Transverse colon (tissue), 4 donors: ENCODE data around the gene BEST4. TPM values are rescaled to one million over a fixed set of nuclear protein-coding genes. Genes with fewer than 3 reads are reported as not detected.
"Not testable (repeated sequence)": the region's sequence is repeated elsewhere in the genome, so short reads cannot be mapped to it uniquely, and the experiment has no call there.

ENCODE experiments used
- DNase-seq: peaks from one replicate; pipeline ENCODE4 v3.0.0-alpha.2; 2019
- H3K27ac ChIP-seq, 4 donors: fragments of 200-600 bp; sonication (generic); 2 replicates each; pipeline ENCODE4 v1.5.1; 2016 to 2018; ENCODE audit warnings: inconsistent platforms in 4 of 4
- H3K27me3 ChIP-seq: fragments of 200-600 bp; sonication (generic); 2 replicates; pipeline ENCODE4 v1.5.1; 2017; ENCODE audit warnings: inconsistent platforms
- H3K36me3 ChIP-seq, 4 donors: fragments of 200-600 bp; sonication (generic); 2 replicates each; pipeline ENCODE4 v1.5.1; 2017 to 2019; ENCODE audit warnings: inconsistent platforms in 4 of 4
- H3K4me1 ChIP-seq, 4 donors: fragments of 200-600 bp; sonication (generic); 2 replicates each; pipeline ENCODE4 v1.5.1; 2017 to 2020; ENCODE audit warnings: inconsistent platforms in 4 of 4
- H3K4me3 ChIP-seq, 4 donors: fragments of 200-600 bp; sonication (generic); 1 replicate in 1 of 4; 2 replicates in 3 of 4; pipeline versions ENCODE4 v1.5.1 to v1.6.1; 2017 to 2019; ENCODE audit warnings: inconsistent platforms in 4 of 4
- H3K9me3 ChIP-seq, 2 donors: fragments of 200-600 bp; sonication (generic); 2 replicates each; pipeline ENCODE4 v1.5.1; 2017 to 2019; ENCODE audit warnings: inconsistent platforms in 2 of 2
- EP300 ChIP-seq: sonication (generic); formaldehyde crosslinking; IDR thresholded peaks from one replicate; pipeline ENCODE4 v1.6.1; 2017; ENCODE audit warnings: antibody characterized with exemption, low read depth
- POLR2A ChIP-seq: fragments of 450-650 bp; IDR thresholded peaks from one replicate; pipeline ENCODE4 v1.6.1; 2016; ENCODE audit warnings: antibody characterized with exemption, mild to moderate bottlenecking, moderate library complexity
- POLR2AphosphoS5 ChIP-seq, 3 donors: sonication (generic); formaldehyde crosslinking; IDR thresholded peaks; one replicate each; pipeline ENCODE4 v1.6.1; 2016; ENCODE audit warnings: antibody characterized with exemption in 3 of 3
- WGBS, 2 donors: methylation state at CpG; one replicate each; pipeline ENCODE4 v1.1.5; 2018; ENCODE audit warnings: low coverage in 1 of 2; 5-methylcytosine and 5-hydroxymethylcytosine counted together
- in situ Hi-C, 4 donors: fragments of 200-750 bp; cut with MboI; loops; one replicate each; pipeline versions ENCODE4 v1.15.0 to v1.15.1; 2017; ENCODE audit warnings: low sequenced_read_pairs in 3 of 4, low pct_ligation_motif_present in 1 of 4, low pct_unique_long_range_greater_than_20kb in 1 of 4
- intact Hi-C: fragments of 100-400 bp; cut with DNase I; formaldehyde crosslinking; loops from one replicate; pipeline ENCODE4 v1.15.1; 2023; ENCODE audit warnings: low total_unique reads
- total RNA-seq, 4 donors: library from RNA; depleted of rRNA; stranded (reverse); fragments of >200 nt; gene quantifications; one replicate each; pipeline ENCODE4 v1.1.0, GENCODE V29; 2016
- TF ChIP-seq, protein P1 (sequence below), 5 experiments: fragments of 200-600 bp in 3 of 5; fragments of 450-650 bp in 2 of 5; sonication (generic) in 3 of 5; IDR thresholded peaks; 1 replicate in 2 of 5; 2 replicates in 3 of 5; pipeline ENCODE4 v1.5.1; 2016 to 2017; ENCODE audit warnings: antibody characterized with exemption in 5 of 5, inconsistent platforms in 3 of 5, mild to moderate bottlenecking in 2 of 5, moderate library complexity in 1 of 5

BEST4 gene
- total RNA-seq, 4 donors from 2014 or later, result 48.8 to 208 (median 92.3) TPM

- peaks cover 3 to 38% (median 15%) of the 10 kb centered on the region in 4 donors for H3K4me1 ChIP-seq
- H3K9me3 ChIP-seq, result no peaks in the 10 kb centered on the region
- no peak for DNase-seq
- intact Hi-C loops, result no loop called here
- no peak overlapping the region for H3K4me3 ChIP-seq
- in situ Hi-C loops, result no loop called here
- TF ChIP-seq POLR2A, result no peak
- no peak for TF ChIP-seq EP300
- no peak for TF ChIP-seq POLR2AphosphoS5 (IDR thresholded peaks at IDR 0.05)
- TF ChIP-seq, protein P1, sequence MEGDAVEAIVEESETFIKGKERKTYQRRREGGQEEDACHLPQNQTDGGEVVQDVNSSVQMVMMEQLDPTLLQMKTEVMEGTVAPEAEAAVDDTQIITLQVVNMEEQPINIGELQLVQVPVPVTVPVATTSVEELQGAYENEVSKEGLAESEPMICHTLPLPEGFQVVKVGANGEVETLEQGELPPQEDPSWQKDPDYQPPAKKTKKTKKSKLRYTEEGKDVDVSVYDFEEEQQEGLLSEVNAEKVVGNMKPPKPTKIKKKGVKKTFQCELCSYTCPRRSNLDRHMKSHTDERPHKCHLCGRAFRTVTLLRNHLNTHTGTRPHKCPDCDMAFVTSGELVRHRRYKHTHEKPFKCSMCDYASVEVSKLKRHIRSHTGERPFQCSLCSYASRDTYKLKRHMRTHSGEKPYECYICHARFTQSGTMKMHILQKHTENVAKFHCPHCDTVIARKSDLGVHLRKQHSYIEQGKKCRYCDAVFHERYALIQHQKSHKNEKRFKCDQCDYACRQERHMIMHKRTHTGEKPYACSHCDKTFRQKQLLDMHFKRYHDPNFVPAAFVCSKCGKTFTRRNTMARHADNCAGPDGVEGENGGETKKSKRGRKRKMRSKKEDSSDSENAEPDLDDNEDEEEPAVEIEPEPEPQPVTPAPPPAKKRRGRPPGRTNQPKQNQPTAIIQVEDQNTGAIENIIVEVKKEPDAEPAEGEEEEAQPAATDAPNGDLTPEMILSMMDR (IDR thresholded peaks at IDR 0.05), result no peak
- no peaks in the 10 kb centered on the region for H3K36me3 ChIP-seq
- no peak overlapping the region for H3K27ac ChIP-seq
- WGBS, 2 donors, result 96 to 100% methylated on average over 1 to 11 of the region's 11 CpGs
- no peaks in the 10 kb centered on the region for H3K27me3 ChIP-seq
These were observed 30.0 kb upstream of the BEST4 start for GRCh38 chr1:44817771-44818495.

- 79 to 87% methylated on average over 2 of the region's 2 CpGs for WGBS, 2 donors
- Histone ChIP-seq H3K36me3 (no peaks in the 10 kb centered on the region), H3K4me3 (no peak overlapping the region), H3K27me3 (no peaks in the 10 kb centered on the region), H3K27ac (no peak overlapping the region), H3K4me1 (peaks cover 3 to 40% (median 15%) of the 10 kb centered on the region in 4 donors), H3K9me3 (no peaks in the 10 kb centered on the region)
- DNase-seq, result no peak
- TF ChIP-seq EP300 (no peak), POLR2A (no peak), POLR2AphosphoS5 (IDR thresholded peaks at IDR 0.05) (no peak)
- TF ChIP-seq, protein P1 (IDR thresholded peaks at IDR 0.05), result no peak
- intact Hi-C loops, result no loop called here
- in situ Hi-C loops, result no loop called here
These were observed 29.3 kb upstream of the BEST4 start for GRCh38 chr1:44817307-44817706.

GRCh38 chr1:44815926-44816325 lies 28.0 kb upstream of the BEST4 start:
- H3K9me3 ChIP-seq, H3K36me3 ChIP-seq, H3K27me3 ChIP-seq, H3K27ac ChIP-seq, DNase-seq, intact Hi-C loops, in situ Hi-C loops, H3K4me3 ChIP-seq: not testable (repeated sequence)
- H3K4me1 ChIP-seq, result peaks cover 0 to 41% (median 18%) of the 10 kb centered on the region in 4 donors
- 93 to 100% methylated on average over 1 to 9 of the region's 9 CpGs for WGBS, 2 donors

- TF ChIP-seq EP300, result no peak
- TF ChIP-seq, protein P1 (IDR thresholded peaks at IDR 0.05), result no peak
- TF ChIP-seq POLR2A, result no peak
- TF ChIP-seq POLR2AphosphoS5 (IDR thresholded peaks at IDR 0.05), result no peak
- 74% methylated on average over 46 of the region's 48 CpGs; no CpG with 5 or more reads in 1 of the 2 donors for WGBS, 2 donors
- Histone ChIP-seq H3K4me3 (peak overlapping the region; percentile 28 to 55 (median 38)), H3K4me1 (peaks cover 22 to 53% (median 33%) of the 10 kb centered on the region in 4 donors), H3K27me3 (no peaks in the 10 kb centered on the region), H3K36me3 (no peaks in the 10 kb centered on the region), H3K27ac (peak overlapping the region; percentile 85 to 90 (median 86)), H3K9me3 (no peaks in the 10 kb centered on the region)
- in situ Hi-C loops (no loop called here), intact Hi-C loops (no loop called here)
- DNase-seq, result peak; percentile 11
These were observed 25.0 kb upstream of the BEST4 start for GRCh38 chr1:44812822-44813543.
